ENCODE results near the gene LTBP1.
A peak's percentile ranks its signal among the peaks of the same experiment; 100 is the strongest.

LTBP1 gene

DNA sequence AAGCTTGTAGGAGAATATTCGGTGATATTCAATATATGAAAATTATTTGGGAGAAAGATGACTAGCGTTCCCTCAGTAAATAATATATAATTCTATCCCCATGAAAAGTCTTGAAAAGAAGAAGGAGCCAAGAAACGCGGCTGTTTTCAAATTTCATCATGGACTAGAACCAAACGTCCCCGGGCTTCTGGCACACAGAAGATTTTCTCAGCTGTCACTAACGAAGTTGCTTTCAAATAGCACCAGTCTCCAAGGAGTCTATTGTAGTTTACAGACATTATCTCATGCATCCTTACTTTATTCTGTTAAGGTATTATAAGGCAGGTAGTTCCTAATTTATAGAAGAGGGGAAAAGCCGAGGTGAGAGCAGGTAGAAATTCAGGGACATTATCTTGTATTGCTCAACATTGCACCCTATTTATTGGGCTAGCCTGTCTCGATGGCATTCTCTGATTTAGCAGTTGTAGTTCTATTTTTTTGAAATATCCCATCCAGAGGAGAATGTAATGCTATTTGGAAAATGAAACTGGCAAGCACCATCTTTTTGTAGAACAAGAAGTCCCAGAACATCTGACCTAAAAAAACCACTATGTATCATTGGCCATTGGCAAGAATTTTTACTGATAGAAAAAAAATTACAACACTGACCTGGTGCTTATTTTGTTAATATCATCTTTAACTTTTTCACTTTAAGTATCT, 331.6 kb downstream of the LTBP1 start:
- no peak overlapping the region for H3K4me3 ChIP-seq (ENCODE audit: low read length)
- TF ChIP-seq, protein P1, sequence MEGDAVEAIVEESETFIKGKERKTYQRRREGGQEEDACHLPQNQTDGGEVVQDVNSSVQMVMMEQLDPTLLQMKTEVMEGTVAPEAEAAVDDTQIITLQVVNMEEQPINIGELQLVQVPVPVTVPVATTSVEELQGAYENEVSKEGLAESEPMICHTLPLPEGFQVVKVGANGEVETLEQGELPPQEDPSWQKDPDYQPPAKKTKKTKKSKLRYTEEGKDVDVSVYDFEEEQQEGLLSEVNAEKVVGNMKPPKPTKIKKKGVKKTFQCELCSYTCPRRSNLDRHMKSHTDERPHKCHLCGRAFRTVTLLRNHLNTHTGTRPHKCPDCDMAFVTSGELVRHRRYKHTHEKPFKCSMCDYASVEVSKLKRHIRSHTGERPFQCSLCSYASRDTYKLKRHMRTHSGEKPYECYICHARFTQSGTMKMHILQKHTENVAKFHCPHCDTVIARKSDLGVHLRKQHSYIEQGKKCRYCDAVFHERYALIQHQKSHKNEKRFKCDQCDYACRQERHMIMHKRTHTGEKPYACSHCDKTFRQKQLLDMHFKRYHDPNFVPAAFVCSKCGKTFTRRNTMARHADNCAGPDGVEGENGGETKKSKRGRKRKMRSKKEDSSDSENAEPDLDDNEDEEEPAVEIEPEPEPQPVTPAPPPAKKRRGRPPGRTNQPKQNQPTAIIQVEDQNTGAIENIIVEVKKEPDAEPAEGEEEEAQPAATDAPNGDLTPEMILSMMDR (conservative IDR thresholded peaks at IDR 0.05; ENCODE audit: low read depth, low read length), result no peak
- no peak for DNase-seq (ENCODE audit: low read depth)

DNA sequence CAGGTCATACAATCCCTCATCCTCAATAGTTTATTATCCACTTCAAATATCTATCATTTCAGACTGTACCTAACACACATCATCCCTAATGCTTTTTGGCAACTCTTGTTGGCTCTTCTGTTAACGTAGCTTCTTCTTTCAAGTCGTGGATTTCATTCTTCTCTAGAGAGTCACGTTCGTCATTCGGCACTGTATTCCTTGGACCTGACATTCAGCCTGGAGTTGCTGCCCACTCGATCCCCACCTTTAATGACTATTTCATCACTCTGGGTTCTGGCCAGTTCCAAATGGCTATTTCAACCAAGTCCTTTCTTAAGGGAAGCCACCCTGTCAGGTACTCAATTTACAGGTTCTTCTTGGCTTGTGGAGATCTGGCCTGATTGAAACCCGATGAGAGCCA, 337.5 kb downstream of the LTBP1 start:
- no peak for DNase-seq (ENCODE audit: low read depth)
- H3K4me3 ChIP-seq (ENCODE audit: low read length), result no peak overlapping the region
- TF ChIP-seq, protein P1 (conservative IDR thresholded peaks at IDR 0.05; ENCODE audit: low read depth, low read length), result no peak

DNA sequence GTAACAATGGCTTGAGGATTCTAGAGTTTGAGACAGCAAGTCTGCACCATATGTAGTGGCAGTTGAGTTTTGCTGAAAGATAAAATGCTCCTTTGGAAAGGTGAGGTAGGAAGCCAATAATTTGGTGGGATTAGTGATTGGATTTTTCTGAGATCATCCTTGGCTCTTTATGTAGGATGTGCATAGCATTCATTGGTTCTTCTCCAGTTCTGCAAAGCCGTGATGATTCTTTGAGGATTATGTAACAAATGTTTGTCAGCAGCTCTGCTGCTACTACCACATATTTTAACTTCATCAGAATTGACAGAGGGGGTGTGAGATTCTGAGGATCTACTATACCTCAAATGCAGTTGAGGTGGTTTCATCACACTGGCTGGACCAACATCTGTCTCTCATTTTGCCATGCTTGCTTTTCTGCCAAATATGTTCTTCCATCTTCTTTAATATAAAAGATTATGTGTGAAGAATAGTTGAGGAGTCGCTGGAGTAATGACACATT, 340.8 kb downstream of the LTBP1 start:
- TF ChIP-seq, protein P1 (conservative IDR thresholded peaks at IDR 0.05; ENCODE audit: low read depth, low read length), result no peak
- no peak for DNase-seq (ENCODE audit: low read depth)
- no peak overlapping the region for H3K4me3 ChIP-seq (ENCODE audit: low read length)

GRCh38 chr2:33288011-33288410, 341.3 kb downstream of the LTBP1 start:
- TF ChIP-seq, protein P1 (conservative IDR thresholded peaks at IDR 0.05; ENCODE audit: low read depth, low read length), result no peak
- no peak overlapping the region for H3K4me3 ChIP-seq (ENCODE audit: low read length)
- DNase-seq (ENCODE audit: low read depth), result no peak

DNA sequence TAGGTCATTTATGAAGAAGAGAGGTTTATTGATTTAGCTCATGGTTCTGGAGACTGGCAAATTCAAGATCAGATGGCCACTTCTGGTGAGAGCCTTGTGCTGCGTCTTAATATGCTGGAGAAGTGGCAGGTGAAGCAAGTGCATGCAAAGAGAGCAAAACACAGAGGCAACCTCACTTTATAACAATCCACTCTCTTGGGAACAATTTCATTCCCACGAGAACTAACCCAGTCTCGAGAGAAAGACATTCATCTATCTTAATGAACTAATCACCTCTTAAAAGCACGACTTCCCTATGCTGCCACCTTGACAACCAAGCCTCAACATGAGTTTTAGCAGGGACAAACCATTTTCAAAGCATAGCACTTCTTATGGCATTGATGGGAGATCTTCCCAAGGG, 343.2 kb downstream of the LTBP1 start:
- H3K4me3 ChIP-seq (ENCODE audit: low read length), result no peak overlapping the region
- no peak for DNase-seq (ENCODE audit: low read depth)
- TF ChIP-seq, protein P1 (conservative IDR thresholded peaks at IDR 0.05; ENCODE audit: low read depth, low read length), result no peak

DNA sequence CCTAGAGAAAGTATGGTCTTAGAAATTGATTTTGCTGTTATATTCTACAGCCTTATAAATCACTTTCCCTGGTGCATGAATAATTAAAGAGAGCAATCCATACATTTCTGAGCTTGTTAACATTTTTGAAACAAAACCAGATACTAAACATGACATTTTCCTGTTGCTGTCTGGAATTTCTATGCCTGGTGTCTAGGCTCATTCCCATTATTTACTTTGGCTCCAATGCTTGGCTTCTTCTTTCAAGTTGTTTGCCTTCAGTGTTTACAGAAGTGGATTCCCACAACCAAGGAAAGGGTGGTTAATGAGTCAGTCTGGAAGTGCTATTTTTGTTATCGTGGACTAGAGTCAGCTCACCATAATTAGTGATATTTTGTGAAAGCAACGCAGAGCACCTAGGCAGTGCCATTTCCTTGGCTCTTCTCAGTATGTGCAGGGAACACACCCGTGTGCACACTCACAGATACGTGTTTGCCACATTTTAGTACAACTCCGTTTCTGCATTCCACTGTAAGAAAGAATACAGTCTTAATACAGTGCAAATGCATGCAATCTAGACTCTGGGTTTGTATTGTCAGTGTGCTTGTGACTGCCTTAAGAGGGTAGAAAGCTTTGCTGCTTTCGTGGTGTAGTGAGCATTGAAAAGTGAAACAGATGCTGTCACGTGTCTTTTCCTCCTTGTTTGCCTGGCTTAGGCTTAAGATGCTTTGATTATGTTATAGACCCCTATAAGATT, 344.7 kb downstream of the LTBP1 start:
- TF ChIP-seq, protein P1 (conservative IDR thresholded peaks at IDR 0.05; ENCODE audit: low read depth, low read length), result no peak
- DNase-seq (ENCODE audit: low read depth), result peak; percentile 75
- peak overlapping the region; percentile 22 for H3K4me3 ChIP-seq (ENCODE audit: low read length)
